NCI-H345 treated with DMSO at 0.1 percent for 48 hours (cell line): ENCODE data around the gene NFIC.

ENCODE experiments used
- DNase-seq: peaks from one replicate; lab custom pipeline; 2025; ENCODE audit not compliant: unreplicated experiment; lab: John Stamatoyannopoulos, UW

The NFIC gene

DNA sequence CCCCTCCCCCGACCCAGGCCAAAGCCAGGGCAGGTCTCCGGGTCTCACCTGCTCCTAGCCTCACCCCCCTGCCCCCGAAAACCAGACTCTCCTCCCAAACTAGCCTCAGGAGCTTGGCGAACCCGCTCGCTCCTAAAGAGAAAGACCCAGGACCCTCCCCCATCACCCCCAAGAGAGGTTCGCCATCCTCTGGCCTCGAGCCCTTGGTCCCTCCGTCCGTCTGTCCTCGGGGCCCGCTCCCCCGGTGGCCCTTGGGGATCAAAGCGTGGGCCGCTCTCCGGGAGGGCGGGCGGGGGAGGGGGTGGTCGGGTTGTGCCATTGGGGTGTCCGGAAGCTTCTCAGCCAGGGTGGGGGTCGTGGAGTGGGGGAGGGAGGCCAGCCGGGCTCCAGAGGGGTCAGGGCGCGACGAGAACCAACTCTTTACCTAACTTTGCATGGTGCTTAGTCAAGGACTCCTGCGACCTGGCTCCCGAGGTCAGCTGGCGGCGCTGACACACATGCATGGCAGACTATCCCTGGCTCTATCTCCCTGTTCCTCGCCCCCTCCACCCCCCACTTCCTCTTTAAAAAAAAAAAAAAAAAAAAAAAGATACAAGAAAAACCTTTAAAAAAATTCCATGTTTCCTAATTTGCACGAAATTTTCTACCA is 98.3 kb downstream of the NFIC start:
- DNase-seq = no peak

DNA sequence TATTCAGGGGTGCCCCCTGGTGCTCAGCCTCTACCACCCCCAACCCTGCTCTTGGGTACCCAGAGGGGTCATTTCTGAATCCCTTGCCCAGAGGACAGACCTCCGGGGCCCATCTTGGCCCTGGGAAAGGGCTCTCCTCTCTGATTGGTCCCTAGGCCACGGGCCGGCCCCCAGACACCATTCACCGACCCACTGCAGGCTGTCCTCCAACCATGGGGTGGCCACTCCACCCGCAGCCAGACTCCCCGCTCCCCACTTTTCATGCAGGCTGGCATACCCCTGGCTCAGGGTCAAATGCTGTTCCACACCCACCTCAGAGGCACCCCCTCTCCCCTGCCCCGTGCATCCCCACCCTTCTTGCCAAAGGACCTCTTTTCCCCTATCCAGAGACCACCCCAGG is 99.2 kb downstream of the NFIC start:
- no peak for DNase-seq

DNA sequence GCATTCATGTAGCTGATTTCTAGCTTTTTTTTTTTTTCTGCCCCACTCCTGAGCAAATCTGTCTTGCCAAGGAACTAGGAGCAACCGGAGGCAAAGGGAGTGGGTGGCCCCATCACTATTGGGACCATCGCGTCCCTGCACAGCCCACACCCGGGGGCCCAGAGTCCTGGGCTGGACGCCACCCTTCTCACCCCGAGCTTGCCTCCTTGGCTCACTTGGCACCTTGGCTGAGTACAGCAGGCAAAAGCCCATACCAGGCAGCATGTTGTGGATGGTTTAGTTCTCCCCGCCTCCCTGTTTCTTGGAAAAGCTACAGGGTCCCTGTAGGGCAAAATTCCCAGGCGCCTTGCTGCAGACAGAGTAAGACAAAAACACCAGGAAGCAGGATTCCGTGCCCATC is 100.3 kb downstream of the NFIC start:
- DNase-seq = no peak

DNA sequence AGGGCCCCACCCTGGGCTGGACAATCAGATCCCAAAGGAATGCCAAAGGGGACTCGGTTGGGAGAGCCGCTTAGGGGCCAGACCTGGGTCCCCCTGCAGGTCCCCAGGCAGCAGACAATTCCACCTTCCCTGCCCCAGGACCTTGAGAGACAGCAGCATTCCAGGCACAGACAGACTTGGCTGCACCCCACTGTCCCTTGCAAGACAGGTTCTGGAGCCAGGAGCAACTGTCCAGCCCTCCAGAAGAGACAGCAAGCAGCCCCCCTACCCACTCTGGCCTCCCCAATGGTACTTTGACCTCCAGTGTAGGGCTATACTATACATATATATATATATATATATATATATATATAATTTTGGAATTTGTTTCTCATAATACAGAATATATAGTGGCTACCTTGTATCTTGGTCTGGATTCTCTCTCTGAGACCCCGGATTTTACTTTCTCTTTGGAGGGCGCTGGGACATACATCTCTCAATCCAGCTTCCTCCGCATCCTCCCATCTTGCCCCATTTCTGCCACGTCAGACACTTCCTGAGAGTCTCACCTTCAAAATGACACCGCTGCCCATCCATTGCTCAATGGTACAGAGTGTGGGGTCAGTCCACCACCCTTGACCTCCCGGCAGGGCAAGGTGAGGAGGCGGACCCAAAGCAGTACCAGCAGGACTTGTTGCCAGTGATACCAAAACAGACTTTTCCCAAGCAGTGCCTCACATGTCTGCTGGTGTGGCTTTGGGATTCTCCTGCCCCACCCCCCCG is 101.2 kb downstream of the NFIC start:
- DNase-seq = no peak

DNA sequence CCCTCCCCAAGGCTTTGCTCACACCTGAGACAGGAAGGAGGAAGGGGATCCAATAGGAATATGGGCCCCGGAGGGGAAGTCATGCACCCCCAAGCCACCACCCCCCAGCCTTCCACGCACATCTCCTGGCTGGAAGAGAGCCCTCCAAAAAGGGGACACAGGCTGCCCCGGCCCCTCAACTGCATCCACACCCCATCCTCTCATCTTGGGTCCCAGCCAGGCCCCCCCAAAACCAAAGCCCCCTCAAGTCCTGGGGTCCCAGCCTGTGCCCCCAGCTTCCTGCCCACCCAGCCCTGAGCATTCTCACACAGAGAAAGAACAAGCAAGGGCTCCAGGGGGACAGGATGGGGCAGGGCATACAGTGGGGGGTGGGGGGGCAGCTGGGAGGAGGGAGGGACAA is 101.8 kb downstream of the NFIC start:
- no peak for DNase-seq

DNA sequence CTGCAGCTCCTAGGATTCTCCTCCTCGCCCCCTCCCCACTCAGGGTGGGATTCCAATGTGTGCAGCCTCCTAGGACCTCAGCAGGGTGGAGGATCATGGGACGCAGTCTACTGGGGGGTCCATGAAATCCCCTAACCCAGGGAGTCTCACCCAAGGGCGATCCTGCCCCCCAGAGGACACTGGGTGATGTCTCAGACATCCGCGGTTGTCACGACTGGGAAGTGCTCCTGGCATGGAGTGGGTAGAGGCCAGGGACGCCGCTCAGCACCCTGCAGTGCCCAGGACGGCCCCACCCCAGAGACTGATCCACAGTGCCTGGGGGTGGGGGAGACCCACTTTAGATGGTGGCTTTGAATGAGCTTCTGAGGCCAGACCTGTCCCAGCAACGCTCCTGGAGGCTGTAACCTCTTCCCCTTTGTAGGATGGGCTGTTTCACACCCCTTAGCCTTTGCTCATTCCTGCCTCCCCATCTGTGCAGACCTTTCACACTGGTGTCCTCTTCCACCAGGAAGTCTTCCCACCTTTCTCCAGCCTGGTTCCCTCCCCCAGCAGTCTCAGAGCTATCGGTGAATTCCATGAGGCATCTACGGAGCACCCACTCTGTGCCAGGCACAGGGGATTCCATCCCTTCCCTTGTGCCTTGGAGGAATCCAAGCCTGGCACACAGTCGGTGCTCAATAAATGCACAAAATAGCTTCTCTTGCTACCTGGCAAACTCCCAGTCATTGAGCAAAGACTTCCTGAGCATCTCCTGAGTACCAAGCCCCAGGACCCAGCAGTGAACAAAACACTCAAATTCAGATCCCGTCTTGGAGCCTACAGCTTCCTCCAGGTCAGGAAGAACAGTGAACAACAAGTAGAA is 103.5 kb downstream of the NFIC start:
- no peak for DNase-seq

DNA sequence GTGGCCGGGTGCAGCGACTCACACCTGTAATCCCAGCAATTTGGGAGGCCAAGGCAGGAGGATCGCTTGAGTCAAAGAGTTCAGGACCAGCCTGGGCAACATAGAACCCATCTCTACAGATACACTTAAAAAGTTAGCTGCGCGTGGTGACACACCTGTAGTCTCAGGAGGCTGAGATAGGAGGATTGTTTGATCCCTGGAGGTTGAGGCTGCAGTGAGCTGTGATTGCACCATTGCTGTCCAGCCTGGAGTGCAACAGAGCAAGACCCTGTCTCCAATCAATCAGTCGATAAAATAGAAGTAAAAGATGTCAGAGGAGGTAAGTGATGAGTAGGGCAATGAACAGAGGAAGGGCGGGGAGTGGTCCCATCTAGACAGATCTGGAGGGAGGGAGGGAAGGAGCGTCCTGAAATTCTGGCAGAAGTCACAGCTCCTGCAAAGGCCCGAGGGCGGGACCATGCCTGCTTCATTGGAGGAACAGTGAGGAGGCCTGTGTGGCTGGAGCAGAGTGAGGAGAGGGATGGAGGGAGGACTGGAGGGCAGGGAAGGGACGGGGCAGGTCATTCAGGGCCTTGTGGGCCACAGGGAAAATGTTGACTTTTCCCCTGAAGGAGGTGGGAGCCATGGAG is 104.2 kb downstream of the NFIC start:
- DNase-seq = no peak

DNA sequence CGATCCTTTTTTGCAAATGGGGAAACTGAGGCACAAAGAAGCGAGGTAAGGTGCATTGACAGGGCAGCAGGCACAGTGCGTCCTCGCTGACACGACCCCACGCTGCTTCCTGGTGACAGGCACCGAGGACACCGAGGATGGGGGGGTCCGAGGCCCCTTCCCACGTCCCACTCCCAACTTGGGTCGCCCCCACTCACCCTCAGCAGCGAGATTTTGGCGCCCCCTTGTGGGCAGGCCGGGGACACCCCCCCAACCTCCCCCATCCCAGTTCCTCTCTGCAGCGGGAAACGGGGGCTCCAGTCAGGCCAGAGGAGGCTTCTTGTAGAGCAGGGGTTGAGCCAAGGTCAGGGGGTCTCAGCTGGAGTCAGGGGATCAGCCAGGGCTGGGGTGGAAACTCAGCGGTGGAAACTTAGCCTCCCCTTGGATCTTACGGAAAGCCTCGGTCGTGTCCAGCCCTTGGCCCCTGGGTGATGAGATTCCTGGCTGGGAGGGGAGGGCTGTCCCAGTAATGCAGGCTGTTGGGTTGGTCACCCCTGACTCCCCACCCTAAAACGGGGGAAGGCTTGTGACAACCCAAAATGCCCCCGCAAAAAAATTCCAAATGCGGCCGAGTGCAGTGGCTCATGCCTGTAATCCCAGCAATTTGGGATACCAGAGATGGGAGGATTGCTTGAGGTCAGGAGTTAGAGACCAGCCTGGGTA is 105.7 kb downstream of the NFIC start:
- no peak for DNase-seq

DNA sequence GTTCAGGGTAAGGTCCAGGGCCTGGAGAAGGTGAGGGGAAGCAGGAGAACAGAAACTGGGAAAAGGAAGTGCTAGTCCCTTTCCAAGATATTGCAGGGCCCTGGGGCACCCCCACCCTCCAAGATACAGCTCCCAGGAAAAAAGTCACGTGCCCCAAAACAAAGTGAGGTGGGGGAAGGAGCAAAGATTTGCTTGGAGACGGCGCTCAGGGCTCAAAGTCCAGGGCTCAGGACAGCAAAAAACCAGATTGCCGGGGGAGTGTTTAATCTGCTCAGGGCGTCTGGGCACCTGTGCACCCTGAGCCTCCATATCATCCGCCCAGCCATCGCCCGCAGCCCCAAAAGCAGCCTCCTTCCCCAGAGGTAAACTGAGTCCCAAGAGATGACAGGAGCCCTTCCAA is 107.6 kb downstream of the NFIC start:
- no peak for DNase-seq

DNA sequence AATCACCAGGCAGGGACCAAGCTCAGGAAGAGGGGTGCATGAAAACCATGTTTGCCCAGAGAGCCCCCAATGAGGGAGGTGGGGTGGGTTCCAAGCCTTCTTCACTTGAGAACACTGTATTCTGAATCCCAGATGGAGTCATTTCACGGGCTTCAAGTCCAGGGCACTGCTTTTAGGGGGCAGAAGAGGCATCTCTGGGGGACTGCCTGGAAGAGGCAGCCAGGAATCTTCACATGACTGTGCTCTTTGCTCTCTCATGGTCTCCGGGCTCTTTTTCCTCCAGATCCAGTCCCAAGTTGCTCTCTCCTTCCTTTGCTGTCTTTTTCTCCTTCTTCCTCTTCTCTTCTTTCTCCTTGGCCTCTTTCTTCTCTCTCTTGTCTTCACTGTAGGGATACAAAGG is 108.2 kb downstream of the NFIC start:
- DNase-seq = no peak

DNA sequence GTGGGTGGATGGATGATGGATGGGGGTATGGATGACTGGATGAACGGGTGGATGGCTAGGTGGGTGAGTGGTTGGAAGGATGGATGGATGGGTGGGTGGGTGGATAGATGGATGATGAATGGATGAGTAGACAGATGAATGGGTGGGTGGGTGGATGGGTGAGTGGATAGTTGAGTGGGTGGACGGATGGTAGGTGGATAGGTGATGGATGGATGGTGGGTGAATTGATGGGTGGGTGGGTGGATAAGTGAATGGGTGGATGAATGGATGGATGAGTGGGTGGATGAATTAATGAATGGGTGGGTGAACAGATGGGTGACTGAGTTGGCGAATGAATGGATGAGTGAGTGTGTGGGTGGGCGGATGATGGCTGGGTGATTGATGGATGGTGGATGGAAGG is 109.1 kb downstream of the NFIC start:
- no peak for DNase-seq

DNA sequence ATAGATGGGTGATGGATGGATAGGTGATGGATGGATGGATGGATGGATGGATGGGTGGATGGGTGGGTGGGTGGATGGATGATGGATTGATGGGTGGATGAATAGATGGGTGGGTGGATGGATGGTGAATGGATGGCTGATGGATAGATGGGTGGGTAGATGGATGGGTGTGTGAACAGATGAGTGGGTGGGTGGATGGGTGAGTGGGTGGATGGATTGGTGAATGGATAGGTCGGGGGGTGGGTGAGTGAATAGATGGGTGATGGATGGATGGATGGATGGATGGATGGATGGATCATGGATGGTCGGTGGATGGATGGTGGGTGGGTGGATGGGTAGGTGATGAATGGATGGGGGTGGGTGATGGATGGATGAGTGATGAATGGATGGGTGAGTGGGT is 110.4 kb downstream of the NFIC start:
- DNase-seq = no peak

DNA sequence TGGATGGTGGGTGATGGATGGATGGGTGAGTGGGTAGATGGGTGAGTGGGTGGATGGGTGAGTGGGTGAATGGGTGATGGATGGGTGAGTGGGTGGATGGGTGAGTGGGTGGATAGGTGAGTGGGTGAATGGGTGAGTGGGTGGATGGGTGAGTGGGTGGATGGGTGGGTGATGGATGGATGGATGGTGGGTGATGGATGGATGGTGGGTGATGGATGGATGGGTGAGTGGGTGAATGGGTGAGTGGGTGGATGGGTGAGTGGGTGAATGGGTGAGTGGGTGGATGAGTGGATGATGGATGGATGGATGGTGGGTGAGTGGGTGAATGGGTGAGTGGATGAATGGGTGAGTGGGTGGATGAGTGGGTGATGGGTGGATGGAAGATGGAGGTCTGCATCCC is 111.1 kb downstream of the NFIC start:
- no peak for DNase-seq

DNA sequence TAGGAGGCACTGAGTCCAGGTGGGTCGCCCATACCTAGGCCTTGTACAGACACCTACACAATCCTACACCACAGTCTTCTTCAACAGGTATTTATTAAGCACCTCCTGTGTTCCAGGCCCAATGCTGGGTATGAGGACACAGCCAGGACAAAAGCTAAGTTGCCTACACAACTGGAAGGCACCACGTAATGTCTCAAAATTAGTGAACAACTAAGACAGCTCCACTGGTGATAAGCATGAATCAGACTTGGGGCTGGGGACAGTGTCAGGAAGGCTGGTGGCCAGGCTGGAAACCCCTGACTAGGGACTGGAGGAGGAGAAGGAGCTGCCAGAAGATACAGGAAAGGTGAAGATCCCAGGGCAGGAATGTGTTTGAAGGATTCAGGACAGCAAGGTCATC is 111.6 kb downstream of the NFIC start:
- DNase-seq = no peak

DNA sequence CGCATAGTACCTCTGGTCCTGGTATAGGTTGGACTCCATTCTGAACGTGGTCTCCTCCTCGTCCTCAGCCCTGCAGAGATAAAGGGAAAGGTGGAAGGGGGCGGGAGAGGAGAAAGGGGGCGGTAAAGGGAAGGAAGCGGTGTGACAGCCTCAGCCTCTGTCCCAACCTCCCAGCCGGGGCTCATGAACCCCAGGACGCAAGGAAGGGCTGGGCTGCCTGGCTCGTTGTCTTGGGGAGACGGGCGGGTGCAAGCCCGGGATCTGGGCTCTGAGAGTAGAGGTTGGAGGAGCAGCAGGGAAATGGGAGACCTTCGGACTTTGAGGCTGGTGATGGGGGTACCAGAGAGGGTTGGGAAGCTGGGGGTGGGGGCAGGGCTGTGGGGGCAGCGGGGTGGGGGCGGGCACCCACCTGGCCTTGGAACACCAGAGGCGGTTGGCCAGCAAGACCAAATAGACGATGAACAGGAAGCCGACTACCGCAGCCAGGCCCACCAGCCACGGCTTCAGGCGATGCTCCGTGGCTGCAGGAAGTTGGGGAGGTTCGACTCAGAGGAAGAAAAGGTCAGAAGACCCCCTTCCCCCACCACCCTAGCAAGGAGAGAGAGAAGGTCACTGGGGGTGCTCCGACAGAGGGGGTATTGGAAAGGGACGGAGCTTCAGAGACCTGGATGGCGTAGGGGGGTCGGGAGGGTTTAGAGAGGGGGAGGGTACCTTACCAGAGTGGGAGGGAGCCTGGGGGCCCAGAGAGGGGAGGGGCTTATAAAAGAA is 112.2 kb downstream of the NFIC start:
- DNase-seq = no peak

DNA sequence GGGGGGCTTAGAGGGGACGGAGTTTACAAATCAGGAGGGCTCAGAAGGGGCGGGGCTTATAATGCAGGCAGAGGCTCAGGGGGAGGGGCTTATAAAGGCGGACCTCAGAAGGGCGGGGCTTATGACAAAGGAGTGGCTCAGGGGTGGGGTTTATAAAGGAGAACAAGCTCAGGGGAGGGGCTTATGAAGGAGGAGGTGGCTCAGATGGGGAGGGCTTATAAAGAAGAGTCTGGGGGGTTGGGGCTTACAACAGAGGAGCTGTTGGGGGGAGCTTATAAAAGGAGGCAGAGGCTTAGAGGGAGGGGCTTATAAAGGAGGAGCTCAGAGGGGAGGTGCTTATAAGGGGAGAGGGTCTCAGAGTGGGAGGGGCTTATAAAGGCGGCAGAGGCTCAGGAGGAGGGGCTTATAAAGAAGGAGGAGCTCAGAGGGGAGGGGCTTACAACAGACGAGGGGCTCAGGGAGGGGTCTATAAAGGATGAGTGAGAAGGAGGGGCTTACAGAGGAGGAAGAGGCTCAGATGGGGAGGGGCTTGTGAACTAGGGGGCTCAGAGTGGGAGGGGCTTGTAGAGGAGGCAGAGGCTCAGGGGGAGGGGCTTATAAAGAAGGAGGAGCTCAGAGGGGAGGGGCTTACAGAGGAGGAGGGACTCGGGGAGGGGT is 112.9 kb downstream of the NFIC start:
- no peak for DNase-seq

DNA sequence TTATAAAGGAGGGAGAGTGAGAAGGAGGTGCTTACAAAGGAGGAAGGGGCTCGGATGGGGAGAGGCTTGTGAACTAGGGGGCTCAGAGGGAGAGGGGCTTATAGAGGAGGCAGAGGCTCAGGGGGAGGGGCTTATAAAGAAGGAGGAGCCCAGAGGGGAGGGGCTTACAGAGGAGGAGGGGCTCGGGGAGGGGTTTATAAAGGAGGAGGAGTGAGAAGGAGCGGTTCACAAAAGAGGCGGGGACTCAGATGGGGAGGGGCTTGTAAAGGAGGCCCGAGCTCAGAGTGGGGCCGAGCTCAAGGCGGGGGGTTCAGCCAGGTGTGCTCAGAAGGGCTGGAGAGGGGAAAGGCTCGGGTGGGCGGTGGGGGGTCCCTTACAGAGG is 113.4 kb downstream of the NFIC start:
- DNase-seq = no peak

DNA sequence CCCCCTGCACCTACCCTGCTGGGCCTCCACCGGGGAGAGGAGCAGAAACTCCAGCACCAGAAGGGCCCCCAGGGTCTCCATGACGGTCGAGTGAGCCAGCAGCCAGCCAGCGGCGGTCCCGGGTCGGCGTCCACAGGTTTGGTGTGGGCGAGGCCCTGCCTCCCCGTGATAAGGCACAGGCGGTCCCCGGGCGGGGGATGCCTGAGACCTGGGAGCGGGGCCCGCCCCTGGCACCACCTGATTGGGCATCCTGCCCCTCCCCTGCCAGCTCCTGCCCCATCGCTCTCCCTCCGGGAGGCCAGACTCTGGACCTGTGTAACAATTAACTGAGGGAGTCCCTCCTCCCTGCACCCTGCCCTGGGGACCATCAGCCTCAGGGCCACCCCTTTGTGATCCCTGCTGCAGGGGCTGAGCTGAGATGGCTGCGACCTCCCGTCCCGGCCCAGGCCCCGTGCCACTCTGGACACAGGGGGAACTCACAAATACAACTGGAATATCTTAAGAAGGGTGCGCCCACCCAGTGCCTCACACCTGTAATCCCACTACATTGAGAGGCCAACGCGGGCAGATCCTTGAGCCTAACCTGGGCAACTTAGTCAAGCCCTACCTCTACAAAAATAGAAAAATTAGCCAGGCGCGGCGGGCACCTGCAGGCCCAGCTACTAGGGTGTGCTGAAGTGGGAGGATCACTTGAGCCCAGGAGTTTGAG is 114.2 kb downstream of the NFIC start, which contains the start of gene SMIM24:
Gene SMIM24 (minus strand): TSS at position 143 of the 709 bp plus-strand sequence. CDS start 62 bp downstream, at position 81.
- no peak for DNase-seq
